HL-60 (cell line): ENCODE results near the gene GRB7.

Experiments
- CTCF ChIP-seq: IDR thresholded peaks from one replicate; pipeline ENCODE4 v1.5.1; 2011; ENCODE audit warnings: low read length, control low read depth, inconsistent platforms; ENCODE audit not compliant: insufficient read depth
- GABPA ChIP-seq: IDR thresholded peaks from 2 replicates; pipeline ENCODE4 v1.6.1; 2012; ENCODE audit warnings: low read depth
- POLR2AphosphoS5 ChIP-seq: IDR thresholded peaks from 2 replicates; pipeline ENCODE4 v1.6.1; 2012; ENCODE audit warnings: low read depth
- REST ChIP-seq: IDR thresholded peaks from 2 replicates; pipeline ENCODE4 v1.6.1; 2012; ENCODE audit warnings: low read depth; ENCODE audit not compliant: insufficient replicate concordance

GRCh38 chr17:39781031-39781860, 43.5 kb downstream of the GRB7 start:
- TF ChIP-seq CTCF (no peak), GABPA (no peak), POLR2AphosphoS5 (no peak), REST (no peak)
